Duodenal mucosa (tissue), 2 donors: Measurements from ENCODE around the gene FLNB.

Experiments
- H3K27ac ChIP-seq: one replicate; pipeline ENCODE4 v1.7.0; 2013; ENCODE audit warnings: low read depth, low read length
- H3K27me3 ChIP-seq, 2 donors: one replicate each; pipeline ENCODE4 v1.7.0; 2013; ENCODE audit warnings: low read length in 2 of 2, control low read depth in 1 of 2; ENCODE audit not compliant: insufficient read depth in 2 of 2, control insufficient read depth in 1 of 2
- H3K36me3 ChIP-seq, 2 donors: one replicate each; pipeline ENCODE4 v1.7.0; 2013; ENCODE audit warnings: low read length in 2 of 2, control low read depth in 1 of 2; ENCODE audit not compliant: insufficient read depth in 2 of 2, control insufficient read depth in 1 of 2
- H3K4me1 ChIP-seq, 2 donors: one replicate each; pipeline ENCODE4 v1.7.0; 2013; ENCODE audit warnings: low read length in 2 of 2, control low read depth in 1 of 2; ENCODE audit not compliant: insufficient read depth in 2 of 2, control insufficient read depth in 1 of 2
- H3K4me3 ChIP-seq, 2 donors: one replicate each; pipeline ENCODE4 v1.7.0; 2013; ENCODE audit warnings: low read length in 2 of 2, low read depth in 1 of 2
- H3K9ac ChIP-seq, 2 donors: one replicate each; pipeline ENCODE4 v1.7.0; 2013; ENCODE audit warnings: low read length in 2 of 2, low read depth in 1 of 2
- H3K9me3 ChIP-seq, 2 donors: one replicate each; pipeline ENCODE4 v1.7.0; 2013; ENCODE audit warnings: low read length in 2 of 2, control low read depth in 1 of 2; ENCODE audit not compliant: control insufficient read depth in 1 of 2

FLNB gene

DNA sequence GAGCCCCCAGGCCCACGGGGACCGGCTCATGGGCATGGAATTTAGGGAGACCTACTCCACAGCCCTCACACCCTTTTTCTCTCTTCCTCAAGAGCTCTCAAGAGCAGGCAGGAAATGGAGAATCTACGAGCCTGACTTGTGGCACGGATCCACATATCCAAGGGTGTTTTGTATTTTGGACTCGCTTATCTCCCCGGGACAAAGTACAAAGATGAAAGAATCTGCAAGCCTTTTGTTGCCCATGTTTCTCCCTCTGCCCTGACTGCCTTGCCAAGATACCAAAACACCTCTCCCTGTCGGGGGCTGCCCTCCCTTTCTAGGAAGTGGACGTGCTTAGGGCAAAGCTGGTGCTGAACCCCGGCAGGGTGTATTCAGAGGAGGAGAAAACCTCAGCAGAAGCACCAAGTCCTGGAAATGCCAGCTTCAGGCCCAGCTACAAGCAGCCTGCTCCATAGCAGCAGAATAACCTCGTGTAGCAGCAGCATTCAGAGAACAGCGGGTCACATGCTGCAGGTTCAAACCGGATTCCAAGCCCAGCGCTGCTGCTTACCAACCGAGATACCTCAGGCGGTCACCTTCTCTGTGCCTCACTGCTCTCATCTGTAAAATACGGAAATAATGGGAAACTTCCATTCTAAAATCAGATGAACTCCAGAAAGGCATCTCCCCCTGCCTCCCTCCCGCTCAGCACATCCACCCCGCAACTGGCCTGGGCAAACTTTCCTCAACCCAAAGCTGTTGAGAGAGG lies 167.4 kb downstream of the FLNB start:
- no peaks in the 10 kb centered on the region for H3K27me3 ChIP-seq
- H3K9me3 ChIP-seq = no peaks in the 10 kb centered on the region
- peaks cover 46 to 59% of the 10 kb centered on the region in 2 donors for H3K4me1 ChIP-seq
- H3K4me3 ChIP-seq = peak overlapping the region; percentile 19 to 35
- H3K27ac ChIP-seq = peak overlapping the region; percentile 60
- H3K9ac ChIP-seq = peak overlapping the region; percentile 7 to 52
- peaks cover 7 to 11% of the 10 kb centered on the region in 2 donors for H3K36me3 ChIP-seq

DNA sequence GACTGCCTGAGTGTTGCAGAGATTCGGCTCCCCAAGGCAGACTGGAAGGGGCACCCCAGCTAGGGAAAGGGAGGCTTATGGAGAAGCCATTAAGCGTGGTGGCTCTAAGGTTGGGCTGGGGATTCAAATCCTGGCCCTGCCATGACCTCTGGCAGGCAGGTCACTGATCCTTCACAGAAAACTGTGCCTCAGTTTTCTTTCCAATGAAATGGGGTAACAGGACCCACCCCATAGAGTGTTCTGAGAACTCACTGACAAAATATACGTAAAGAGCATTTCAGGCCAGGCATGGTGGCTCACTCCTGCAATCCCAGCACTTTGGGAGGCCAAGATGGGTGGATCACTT lies 167.9 kb downstream of the FLNB start:
- H3K4me1 ChIP-seq = peaks cover 49 to 59% of the 10 kb centered on the region in 2 donors
- H3K27me3 ChIP-seq = no peaks in the 10 kb centered on the region
- no peaks in the 10 kb centered on the region for H3K9me3 ChIP-seq
- H3K9ac ChIP-seq = peak overlapping the region; percentile 7 to 52
- peak overlapping the region; percentile 19 to 35 for H3K4me3 ChIP-seq
- peak overlapping the region; percentile 60 for H3K27ac ChIP-seq
- peaks cover 1 to 7% of the 10 kb centered on the region in 2 donors for H3K36me3 ChIP-seq

DNA sequence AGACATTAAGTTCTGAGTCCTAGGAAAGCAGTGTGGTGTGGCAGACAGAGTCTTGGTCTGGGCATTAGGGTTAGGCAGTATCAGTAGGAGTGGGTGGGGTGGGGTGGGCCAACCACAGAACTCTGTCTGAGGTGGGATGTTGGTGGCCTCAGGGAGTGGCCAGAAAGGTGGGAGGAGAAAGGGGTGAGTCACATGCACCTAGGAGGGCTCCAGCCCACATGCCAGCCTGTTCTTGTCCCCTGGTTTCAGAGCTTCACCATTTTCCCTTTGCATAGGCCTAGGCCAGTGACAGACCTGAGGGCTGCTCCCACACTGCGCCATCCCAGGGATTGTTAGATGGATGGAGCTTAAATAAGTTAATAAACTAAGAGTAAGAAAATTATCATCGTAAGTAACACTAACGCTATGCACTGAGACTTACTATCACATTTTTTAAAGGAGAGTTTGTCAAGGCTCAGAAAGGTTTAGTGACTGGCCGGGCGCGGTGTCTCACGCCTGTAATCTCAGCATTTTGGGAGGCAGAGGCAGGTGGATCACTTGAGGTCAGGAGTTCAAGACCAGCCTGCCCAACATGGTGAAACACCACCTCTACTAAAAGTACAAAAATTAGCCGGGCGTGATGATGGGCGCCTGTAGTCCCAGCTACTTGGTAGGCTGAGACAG lies 168.7 kb downstream of the FLNB start:
- Histone ChIP-seq H3K4me1 (peaks cover 53 to 64% of the 10 kb centered on the region in 2 donors), H3K27me3 (no peaks in the 10 kb centered on the region), H3K9me3 (no peaks in the 10 kb centered on the region), H3K9ac (no peak overlapping the region), H3K27ac (no peak overlapping the region), H3K36me3 (peaks cover 0 to under 1% of the 10 kb centered on the region in 2 donors), H3K4me3 (no peak overlapping the region)

DNA sequence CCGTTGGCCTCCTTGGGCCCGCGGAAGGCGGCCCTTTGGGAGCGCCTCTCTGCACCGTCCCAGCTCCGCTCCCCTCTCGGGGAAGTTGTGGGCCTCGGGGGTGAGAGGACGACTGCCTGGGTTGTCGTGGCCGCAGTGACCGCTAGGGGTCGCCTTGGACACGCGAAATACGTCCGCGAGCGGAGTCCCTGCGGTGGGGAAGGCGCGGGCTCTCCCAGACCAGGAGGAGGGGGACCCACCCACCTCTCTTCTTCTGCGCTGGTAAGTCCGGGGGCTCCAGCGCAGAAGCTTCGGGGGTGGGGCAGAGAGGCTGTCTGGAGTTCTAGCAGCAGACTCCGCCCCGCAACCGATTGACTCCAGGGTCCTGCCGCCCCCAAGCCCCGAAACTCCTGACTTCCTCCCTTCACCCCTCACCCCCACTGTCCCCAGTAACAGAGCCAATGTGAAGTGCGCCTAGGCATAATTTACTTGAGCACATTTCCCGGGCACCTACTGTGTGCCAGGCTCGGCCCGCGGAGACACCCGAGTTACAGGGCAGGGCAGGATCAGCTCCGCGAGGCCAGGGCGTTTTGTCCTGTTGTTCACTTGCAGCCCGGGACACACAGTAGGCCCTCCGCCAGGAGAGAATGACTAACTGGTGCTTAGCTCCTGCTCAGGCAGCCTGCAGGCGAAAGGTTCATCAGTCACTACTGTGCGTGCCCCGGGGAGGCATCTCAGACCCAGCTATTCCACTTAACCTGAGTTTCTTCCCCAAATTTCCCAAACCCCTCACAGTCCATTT lies 169.7 kb downstream of the FLNB start:
- H3K4me3 ChIP-seq = peak overlapping the region; percentile 61 to 64
- no peaks in the 10 kb centered on the region for H3K36me3 ChIP-seq
- no peaks in the 10 kb centered on the region for H3K27me3 ChIP-seq
- H3K9ac ChIP-seq = peak overlapping the region; percentile 34 to 63
- no peaks in the 10 kb centered on the region for H3K9me3 ChIP-seq
- H3K4me1 ChIP-seq = peaks cover 53 to 59% of the 10 kb centered on the region in 2 donors
- H3K27ac ChIP-seq = no peak overlapping the region

DNA sequence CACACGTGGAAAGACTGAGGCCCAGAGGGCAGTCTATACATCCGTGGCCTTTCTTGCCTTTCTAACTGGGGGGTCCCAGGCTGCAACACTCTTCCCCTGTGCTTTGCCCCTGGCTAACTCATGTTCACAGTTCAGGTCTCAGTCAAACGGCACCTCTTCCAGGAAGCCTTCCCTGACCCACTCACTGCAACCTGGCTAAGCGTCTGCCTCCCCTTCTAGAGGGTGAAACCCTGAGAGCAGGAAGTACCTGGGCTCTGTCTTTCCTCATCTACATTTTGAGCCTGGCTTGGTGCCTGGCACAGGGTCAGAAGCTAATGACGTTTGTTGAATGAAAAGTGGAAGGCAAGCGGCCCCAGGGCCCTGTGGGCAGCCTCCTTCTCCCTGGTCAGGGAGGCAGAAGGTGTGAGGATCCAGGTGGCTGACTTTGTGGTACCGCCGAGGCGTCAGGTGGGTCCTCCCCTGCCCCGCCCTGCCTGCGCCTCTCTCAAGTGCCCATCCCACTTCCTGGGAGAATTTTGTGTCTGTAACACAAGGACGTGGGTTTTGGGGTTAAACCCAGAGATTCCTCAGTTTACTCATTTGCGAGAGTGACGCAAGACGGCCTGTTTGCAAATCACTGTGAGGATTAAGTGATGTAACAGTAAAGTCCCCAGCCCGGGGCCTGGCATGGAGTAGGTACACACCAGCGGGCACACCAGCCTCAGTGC lies 170.5 kb downstream of the FLNB start:
- H3K36me3 ChIP-seq = no peaks in the 10 kb centered on the region
- peak overlapping the region in 1 of 2 donors; percentile 34 for H3K9ac ChIP-seq
- H3K9me3 ChIP-seq = no peaks in the 10 kb centered on the region
- peaks cover 46 to 52% of the 10 kb centered on the region in 2 donors for H3K4me1 ChIP-seq
- no peaks in the 10 kb centered on the region for H3K27me3 ChIP-seq
- H3K4me3 ChIP-seq = peak overlapping the region; percentile 61 to 64
- no peak overlapping the region for H3K27ac ChIP-seq

DNA sequence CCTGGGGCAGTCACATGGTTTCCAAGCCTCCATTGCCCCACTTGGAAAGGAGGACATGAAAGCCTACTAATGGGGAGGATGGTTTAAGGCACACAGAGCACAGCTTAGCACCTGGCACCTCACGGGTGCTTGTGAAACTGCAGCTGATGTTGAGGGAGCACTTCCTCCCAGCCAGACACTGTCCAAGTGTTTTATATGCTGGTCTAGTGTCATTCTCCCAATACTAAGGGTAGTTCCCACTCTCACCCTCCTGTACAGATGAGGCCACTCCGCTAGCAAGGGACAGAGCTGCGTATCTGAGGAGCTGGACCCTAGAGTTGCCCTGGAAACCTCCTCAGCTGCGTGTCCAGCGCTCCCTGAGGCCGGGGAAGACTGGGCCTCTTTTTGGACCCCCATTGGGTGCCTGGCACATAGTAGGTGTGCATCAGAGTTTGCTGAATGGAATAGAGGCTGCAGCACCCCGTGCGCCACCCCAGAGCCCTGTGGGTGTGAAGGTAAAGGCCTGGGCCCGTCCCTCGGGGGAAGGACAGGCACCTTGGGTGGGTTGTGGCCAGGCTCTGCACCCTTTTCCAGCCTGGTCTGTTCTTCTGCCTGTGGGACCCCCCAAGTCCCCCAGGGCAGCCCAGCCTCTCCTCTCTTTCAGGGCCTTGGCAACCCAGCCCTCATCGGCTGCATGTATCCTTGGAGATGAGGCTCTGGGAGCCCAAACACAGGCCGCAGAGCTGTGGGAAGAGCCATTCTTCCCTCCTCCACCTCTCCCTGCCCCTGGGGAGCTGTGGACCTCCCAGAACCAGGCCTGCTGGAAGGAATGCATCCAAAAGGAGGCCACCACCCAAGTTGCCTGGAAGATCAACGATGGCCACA lies 171.2 kb downstream of the FLNB start:
- H3K27ac ChIP-seq = no peak overlapping the region
- H3K36me3 ChIP-seq = no peaks in the 10 kb centered on the region
- H3K4me1 ChIP-seq = peaks cover 38 to 44% of the 10 kb centered on the region in 2 donors

DNA sequence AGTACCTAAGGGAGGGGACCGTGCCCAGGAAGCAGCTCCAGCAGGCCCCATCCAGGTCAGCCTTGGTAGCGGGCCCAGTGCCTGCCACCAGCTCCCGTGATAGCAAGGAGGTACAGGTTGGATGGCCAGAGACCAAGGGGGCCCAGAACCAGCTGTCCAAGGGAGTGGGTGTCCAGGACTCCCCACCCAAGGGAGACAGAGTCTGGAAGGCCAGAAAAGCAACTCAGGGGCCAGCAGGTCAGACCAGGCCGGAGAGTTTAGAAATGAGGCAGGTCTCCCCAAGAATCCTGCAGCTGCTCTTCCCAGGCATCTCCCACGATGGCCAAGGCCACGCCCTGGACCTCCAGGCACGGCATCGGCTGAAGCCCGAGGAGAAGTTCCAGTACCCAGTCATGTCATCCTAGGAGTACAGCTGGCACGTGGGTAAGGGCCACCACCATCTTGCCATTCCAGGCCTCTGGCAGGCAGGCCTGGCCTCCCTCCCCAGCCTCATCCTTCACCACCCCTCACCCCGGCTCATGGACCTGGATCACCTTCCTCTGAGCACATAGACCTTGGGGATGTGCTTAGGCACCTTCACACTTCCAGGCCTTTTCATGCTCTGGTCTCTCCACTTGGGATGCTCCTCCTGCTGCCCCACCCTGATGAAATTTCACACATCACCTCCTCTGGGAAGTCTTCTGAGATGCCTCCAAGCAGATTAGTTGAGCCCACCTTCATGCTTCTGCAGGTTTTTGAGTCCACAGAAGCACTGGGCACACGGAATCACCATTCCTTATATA lies 172.1 kb downstream of the FLNB start:
- Histone ChIP-seq H3K27me3 (no peaks in the 10 kb centered on the region), H3K9me3 (no peaks in the 10 kb centered on the region), H3K27ac (no peak overlapping the region), H3K4me1 (peaks cover 30 to 36% of the 10 kb centered on the region in 2 donors), H3K9ac (no peak overlapping the region), H3K36me3 (no peaks in the 10 kb centered on the region), H3K4me3 (no peak overlapping the region)

More for the DNA sequence above, 171.2 kb downstream of the FLNB start:
- H3K27me3 ChIP-seq = no peaks in the 10 kb centered on the region
- no peak overlapping the region for H3K4me3 ChIP-seq
- no peaks in the 10 kb centered on the region for H3K9me3 ChIP-seq
- H3K9ac ChIP-seq = no peak overlapping the region

DNA sequence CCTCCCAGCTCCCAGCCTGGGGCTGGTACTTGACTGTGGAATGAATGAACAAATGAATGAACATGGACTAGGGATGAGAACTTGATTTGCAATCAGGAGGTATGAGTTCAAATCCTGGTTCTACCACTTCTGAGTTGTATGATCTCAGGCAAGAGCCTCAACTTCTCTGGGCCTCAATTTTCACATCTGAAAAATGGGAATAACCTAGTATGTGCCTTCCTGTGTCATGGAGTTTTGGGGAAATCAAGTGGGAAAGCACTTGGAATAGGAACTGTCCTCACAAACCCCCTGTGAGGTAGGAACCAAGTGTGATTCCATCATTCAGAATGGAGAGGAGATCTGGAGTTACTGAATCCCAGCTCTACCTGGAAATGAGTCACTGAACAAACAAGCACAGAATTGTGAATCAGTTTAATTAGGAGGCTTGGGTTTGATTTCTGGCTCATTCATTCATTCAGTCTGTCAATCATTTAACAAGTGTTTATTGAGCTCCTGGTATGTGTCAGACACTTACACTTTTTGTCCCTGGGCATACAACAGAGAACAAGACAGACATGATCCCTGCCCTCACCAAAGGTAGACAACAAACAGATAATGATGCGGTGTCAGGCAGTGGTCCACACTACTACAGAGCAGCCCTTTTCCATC lies 172.8 kb downstream of the FLNB start:
- no peaks in the 10 kb centered on the region for H3K9me3 ChIP-seq
- no peak overlapping the region for H3K9ac ChIP-seq
- H3K36me3 ChIP-seq = no peaks in the 10 kb centered on the region
- H3K4me1 ChIP-seq = peaks cover 23 to 30% of the 10 kb centered on the region in 2 donors
- no peak overlapping the region for H3K4me3 ChIP-seq
- H3K27ac ChIP-seq = no peak overlapping the region
- no peaks in the 10 kb centered on the region for H3K27me3 ChIP-seq
